GDM1 (cell line): ENCODE measurements around the gene TIGD1.

Source experiments
- DNase-seq: peaks from one replicate; lab custom pipeline; 2025; lab: John Stamatoyannopoulos, UW

Gene TIGD1

DNA sequence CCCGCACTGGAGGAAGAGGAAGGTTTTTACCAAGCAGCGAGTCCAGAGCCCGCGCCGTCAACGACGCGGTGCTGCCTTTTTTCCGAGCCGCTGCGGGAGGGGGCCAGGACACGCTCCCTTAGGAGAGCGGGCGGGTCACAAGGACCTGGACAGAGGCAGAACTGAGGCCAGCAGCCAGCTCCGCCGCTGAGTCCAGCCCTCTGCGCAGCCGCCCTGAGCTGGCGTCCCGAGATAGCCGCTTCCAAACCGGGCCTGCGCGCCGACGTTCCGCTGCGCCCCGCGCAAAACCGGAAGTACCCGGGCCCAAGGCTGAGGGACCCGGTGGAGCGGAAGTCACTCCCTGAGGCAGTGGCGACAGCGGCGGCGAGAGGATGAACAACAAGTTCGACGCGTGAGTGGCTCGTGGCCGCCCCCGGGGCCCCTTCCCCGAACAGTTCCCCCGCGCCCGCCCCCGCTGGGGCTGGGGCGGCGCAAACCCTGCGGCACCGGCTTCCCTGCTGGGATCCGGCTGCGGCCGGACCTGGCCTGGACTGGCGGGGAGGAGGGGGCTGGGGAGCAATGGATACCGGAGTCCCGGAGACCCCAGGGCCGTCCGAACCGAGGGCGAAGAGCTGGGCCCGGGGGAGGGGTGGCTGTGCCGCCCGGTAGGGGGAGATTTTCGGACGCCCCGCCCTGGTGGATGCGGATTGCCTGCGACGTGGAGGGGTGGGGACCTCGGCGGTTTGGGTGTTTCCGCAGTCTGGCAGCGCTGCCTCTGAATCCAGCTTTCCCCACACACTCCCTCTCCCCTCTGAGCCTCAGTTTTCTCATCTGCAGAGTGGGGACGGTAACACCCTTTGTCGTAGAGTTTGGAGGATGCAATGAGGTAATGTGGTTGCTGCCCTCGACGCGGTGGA is at the start of gene TIGD1, which contains the start of gene EIF4E2:
Gene TIGD1 (minus strand): TSS at position 204 of the 896 bp plus-strand sequence. CDS start 675 bp downstream, outside the sequence.
Gene EIF4E2 (plus strand): TSS at position 336 of the 896 bp plus-strand sequence. CDS start 36 bp downstream, at position 372.
- peak; percentile 88 for DNase-seq

DNA sequence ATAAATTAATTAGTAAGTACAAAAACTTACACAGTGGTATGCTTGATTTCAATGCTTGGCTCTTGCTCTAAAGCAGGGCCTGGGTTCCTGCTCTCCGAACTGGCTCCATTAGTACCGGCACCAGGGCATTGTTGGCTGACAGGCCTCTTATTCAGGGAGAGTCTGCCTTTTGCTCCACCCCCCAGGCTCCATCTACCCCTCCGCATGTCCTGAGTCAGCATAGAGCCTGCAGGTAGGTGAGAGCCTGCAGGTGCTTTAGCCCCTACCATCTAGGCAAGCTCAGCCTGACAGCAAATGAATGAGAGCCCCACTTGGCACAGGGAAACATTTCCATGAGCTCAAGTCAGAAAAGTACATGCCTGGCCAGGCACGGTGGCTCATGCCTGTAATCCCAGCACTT is 47.9 kb upstream of the TIGD1 start:
- no peak for DNase-seq

DNA sequence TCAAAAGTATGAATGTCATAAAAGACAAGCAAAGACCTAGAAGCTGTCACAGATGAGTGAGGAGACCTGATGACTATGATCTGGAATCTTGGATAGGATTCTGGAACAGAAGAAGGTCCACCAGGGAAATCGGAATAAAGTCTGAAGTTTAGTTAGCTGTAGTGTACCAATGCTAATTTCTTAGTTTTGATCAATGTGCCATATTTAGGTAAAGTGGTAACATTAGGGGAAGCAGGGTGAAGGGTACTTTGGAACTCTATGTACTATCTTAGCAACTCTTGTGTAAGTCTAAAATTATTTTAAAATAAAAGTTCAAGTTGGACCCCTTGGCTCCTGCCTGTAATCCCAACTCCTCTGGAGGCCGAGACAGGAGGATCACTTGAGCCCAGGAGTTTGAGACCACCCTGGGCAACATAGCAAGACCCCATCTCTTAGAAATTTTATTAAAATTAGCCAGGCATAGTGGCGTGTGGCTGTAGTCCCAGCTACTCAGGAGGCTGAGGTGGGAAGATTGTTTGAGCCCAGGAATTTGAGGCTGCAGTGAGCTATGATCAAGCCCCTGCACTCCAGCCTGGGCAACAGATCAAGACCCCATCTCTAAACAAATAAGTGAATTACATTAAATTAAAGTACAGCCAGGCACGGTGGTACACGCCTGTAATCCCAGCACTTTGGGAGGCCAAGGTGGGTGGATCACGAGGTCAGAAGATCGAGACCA is 47.2 kb upstream of the TIGD1 start:
- DNase-seq, result no peak

DNA sequence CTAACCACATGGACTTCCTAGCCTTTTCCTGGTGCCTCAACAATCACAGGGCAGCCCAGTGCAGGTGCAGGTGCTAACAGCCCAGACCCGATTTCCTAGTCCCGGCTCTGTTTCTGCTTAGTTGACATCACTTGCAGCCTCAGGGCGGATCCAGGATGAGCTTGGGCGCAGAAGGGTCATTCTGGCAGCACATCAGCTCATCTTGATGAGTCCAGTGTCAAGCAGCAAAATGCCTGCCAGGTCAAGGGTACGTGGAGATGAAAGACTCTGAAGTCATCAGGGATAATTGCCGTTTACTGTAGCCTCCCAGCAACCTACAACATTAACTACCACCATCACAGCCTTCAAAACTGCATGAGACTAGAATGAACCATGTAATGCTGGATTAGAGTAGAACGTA is 43.6 kb upstream of the TIGD1 start:
- DNase-seq, result no peak

DNA sequence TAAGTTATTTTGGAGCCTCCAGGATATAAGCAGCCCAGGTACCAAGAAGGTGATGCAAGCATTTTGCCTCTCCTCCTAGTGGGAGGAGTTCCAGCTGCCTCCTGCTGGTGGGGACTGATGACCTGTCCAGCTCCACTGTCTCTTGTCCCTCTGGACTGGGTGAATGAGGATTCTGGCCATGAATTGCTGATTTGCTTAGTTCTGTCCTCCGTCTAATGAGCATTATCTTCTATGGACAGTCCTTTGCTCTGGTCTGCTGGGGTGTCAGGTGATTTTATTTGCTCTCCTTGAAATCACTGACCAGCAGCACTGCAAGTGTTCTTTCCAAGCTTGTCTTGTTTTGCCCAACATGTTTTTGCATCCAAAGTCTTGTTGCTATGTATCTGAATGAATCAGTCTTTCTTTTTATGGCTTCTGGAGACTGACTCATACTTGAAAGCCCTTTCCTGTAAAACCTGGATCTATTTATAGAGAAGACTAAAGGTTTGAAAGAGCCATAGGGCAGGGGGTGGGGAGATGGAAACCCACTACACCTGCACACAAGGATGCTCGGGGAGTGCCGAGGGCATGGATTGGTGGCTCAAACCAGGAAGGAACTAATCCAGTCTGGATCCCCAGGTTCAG is 42.5 kb upstream of the TIGD1 start:
- no peak for DNase-seq

DNA sequence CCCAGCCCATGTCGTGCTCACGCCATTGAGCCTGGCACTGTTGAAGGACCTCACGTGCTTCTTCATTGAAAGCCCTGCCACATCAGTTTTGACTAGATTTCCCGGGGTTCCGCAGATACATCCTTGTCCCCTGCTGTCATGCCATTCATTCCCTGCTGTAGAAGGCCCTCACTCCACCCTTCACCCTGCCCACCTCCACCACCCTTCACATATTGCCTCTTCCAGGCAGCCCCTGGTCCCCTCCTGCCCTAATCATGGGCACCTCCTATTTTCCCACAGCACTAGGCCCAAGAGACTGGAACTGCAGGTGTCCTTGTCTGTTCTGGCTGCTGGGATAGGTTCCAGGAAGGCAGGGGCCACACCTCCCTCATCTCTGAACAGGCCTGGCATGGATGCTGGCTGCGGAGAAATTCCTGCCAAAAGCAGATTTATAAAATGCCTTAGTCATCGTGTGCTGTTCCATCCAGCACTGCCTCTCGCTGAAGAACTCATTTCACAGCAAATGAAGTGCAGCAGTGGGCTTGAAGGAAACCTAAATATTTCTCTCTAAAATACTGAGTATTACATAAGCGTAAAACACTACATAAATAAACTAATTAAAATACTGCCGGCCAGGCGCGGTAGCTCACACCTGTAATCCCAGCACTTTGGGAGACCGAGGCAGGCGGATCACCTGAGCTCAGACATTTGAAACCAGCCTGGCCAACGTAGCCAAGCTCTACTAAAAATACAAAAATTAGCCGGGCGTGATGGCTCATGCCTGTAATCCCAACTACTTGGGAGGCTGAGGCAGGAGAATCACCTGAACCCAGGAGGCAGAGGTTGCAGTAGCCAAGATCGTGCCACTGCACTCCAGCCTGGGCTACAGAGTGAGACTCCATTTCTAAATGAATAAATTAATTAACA is 38.6 kb upstream of the TIGD1 start:
- DNase-seq, result no peak

DNA sequence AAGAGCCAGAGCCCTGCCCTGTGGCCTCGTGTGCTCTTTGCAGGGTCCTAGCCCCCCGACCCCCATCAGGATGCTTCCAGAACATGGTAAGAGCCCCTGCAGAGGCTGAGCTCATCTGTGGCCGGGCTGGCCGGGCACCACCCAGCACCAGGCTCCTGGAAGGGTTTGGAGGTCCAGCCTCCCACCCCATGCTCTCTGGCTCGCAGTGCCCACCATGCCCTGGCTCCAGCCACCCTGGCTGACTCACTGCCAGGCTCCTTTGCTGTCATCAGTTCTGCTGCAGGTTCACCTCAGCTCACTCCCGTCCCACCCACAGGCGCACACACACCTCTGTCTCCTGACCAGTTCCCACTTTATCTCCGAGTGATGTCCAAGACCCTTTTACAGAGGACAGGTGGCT is 37.7 kb upstream of the TIGD1 start:
- no peak for DNase-seq

DNA sequence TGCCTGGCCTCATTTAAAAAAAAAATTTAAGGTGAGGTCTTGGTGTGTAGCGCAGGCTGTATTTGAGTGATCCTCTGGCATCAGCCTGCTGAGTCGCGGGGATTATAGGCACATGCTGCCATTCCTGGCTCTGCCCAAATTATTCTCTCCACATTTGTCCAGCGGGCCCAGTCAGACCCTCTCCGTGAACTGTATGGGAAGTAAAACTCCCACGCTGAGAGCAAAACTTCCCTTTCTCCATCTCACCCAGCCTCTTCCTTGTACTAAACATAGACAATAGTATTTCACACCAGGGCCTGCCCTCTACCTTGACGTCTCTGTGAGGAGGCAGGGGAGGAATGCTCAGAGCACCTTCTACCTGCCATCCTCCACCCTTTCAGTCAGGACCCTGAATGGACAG is 37.2 kb upstream of the TIGD1 start:
- DNase-seq, result no peak

DNA sequence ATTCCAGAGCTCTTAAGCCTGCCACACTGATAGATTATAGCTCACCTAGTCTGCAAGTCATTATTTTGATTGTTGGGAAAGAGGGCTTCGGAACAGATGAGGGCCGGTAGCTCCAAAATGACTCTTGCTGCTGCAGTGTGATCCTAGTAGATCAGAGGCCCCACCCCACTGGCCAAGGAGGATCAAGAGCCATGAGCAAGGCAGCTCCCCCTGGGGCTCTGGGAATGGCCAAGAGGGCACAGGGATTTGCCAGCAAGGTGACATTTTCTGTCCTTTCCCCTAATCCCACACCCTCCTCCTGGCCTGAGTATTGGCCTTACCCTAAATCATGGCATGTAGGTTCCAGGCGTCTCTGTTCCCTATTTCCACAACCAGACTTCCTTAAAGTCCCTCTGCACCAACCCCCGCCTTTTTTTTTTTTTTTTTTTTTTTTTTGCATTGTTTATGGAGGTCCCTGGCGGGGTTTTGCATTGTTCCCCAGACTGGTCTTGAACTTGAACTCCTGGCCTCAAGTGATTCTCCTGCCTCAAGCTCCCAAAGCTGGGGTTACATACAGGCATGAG is 36.7 kb upstream of the TIGD1 start:
- DNase-seq, result no peak

DNA sequence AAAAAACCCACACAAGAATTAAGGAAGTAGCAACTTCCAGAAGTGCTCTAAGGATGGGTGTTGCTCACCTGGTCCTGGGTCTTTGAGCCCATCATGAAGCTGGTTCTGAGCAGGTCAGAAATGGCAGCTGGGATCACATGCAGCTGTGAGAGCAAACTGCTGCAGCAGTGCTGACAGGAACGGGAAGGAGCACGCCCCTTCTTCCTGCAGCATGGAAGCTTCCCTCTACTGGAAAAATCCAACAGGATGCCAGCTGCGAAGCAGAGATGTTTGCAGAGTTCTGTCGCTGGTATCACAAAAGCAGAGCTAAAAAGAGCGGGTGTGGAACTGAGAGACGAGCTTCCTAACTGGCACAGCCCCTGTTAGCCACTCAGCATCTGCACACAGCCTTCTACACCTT is 33.9 kb upstream of the TIGD1 start:
- no peak for DNase-seq

DNA sequence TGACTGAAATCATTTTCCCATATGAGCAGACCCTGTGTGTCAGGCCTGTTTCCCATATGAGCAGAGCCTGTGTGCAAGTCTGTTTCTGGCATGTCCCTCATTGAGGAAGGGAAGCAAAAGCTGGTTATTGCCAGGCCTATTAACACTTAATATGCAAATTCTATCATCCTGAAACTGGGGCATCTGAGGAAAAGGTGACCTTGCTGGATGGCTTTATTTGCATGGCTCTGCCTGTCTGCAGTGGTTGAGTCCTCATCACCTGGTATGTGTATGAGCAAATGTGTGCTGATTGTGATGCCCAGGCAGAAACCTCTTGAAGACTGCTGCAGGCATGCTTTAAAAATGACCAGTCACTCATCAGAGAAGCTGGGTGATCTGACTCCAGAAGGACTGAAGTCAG is 31.4 kb upstream of the TIGD1 start:
- DNase-seq, result no peak

DNA sequence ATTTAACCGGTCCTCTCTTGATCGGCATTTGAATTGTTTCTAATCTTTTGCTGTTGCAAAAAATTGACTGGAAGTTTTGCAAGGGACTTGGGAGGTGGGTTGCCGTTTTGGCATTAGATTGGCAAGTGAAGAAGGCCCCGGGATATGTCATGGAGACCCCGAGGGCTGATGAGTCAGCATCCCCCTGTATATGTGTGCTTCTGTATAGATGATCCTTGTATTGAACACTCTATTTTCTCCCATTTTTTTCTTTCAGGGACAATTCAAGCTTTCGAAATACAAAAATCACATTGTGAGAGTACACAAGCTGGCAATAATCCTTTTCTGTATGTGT is 30.3 kb upstream of the TIGD1 start:
- no peak for DNase-seq

DNA sequence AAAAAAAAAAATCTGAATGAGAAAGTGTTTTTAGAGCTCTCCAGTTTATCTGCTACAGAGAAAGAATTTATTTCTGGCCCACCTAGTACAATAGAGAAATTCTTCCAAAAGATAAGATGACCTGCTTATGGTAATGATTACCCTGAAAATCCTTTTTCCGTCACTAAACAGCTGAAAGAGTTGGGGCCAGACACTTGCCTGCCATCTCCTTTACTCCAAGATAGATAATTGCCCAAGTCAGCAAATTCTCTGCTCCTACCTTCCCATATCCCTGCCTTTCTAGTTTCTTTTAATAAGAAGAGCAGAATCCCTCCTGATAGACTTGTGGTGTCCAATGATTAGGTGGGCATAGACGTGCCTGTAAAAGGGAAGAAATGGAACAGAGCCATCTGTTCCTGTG is 28.3 kb upstream of the TIGD1 start:
- DNase-seq, result no peak

DNA sequence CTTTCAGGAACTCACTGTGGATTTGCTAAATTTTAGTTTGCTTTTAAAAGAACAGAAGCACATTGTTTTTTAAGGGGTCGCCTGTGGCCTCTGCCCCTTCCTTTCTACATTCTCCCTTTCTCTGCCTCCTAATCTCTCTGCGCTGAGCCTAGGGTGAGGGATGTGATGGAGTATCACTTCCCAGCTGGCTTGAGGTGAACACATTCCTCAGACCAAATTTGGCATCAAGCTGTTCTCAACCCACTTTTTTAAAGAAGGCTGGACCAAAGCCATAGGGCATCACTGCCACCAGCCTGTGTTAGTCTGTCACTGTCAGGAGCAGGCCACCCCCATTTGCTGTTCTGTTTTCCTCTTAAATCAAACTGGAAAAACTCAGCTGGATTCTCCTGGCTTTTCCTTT is 27.5 kb upstream of the TIGD1 start:
- DNase-seq, result no peak

DNA sequence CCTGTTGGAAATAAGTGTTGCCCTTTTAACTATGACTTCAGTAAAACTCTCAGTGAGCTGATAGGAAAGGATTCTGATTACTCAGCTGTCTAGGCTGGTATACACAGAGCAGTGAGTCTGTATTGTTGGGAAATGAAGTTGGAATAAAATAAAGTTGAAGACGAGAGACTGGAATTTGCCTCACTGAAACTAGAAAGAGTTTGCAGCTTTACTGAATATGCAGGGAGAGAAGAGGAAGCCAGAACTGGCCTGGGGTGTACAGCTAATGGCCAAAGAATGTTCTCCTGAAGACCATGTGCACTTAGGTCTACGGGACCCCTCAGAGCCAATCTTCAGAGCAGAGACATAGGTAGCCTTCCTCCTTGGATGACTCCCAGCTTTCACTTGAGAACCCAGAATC is 26.6 kb upstream of the TIGD1 start:
- no peak for DNase-seq

DNA sequence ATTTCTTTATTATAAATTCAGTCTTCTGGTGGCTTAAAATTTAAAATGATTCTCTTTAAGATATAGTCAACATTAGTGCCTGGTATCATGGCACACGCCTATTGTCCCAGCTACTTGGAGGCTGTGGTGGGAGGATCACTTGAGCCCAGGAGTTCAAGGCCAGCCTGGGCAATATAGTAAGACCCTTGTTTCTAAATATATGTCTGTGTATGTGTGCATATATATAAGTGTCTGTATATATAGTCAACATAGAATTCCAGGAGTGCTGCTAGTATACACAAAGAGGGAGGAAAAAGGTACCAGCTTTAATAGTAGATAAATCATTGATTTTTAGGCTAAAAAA is 25.0 kb upstream of the TIGD1 start:
- DNase-seq, result no peak

DNA sequence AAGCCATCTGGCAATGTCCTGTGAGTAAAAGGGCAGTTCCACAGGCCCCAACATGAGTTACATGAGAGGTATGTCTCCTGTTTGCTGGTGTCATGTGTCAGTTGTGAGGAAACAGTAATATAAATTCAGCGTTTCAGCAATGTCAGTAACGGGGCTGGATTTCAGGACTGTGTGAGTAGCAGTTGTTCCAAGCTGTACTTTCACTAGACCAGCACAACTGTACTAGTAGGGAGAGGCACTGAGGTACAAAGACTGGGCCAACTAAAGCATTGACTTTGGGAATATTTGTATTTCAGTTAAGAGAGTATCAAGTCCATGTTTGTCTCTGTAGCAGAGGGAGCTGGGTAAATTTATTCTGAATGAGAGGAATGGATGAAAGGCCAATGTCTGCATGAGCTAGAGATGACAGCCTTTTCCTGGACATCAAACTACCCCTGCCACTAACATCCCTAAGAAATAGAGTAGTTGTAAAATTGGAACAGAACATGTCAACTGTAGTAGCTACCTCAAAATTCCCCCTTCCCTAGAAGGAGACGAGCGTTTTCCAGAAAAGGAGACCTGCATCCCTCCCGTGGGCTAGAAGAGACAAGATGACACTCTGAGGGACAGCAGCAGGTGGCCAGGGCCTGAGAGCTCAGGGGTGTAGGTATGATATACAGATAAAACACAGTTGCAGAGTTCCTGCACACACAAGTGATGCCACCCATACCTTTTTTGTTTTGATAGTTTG is 24.5 kb upstream of the TIGD1 start:
- DNase-seq, result no peak

DNA sequence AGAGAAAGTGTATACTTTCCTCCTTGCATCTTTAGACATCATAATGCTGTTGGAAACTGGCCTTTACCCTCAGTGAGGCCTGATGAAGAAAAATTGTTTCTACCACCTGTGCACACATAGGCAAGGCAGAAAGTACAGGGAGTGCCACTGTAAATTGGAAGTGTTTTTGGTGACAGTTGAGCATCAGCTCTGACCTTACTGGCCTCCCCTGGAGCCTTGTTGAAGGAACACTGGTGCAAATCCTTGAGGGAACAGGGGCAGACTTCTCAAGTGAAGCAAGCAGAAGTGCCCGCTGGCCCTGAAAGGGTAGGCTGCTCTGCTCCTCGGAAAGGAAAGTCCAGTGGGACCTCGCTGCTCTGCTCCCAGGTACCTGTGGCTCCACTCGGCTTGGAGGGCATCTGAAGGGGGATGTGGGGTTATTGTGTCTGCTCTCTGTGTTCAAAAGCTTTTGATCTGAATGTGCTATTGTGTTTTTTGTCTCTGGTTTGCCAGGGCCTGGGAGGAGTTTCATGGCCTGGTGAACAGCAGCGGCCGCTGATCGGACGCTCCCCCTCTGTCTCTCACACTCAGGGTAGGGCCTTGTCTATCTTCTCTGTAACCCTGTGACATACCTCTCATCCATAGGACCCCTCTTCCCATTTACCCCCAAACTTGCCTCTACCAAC is 23.5 kb upstream of the TIGD1 start:
- no peak for DNase-seq

DNA sequence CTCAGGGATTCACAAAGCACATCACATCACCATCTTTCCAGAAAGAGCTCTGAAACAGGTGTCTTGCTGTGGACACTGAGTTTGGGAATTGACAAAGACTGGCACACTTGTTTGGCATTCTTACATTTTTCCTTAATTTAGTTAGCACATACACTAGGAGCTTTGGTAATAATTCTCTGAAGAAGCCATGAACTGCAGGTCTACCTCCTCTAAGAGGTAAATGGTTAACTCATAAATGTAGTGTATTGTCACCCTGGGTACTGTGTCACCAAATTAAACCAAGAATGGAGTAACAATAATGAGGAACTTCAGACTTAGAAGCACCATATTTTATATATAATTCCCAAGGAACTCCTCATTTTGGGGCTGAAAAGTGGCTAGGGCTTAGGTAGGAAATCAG is 22.7 kb upstream of the TIGD1 start:
- DNase-seq, result no peak

DNA sequence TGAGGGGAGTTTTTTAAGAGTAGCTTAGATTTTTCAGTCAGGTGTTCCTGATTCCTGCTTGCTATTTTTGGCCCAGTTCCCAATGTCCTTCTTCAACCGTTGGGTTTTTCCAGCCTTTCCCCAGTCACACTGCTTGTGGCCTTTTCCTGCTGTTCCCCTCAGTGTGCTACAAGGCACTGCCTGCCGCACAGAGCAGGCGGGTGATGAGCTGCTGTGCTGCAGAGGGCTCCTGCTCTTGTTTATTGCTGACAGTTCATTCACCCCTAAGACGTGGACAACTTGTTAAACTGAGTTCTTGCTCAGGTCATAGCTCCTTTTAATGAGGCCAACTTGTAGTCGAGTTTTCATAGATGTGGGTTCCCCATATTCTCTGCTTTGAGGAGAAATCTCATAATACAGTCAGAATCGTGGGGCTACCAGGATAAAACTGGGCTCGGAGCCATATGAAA is 20.7 kb upstream of the TIGD1 start:
- DNase-seq, result no peak
